B cell (primary cell): ENCODE results near the gene LMX1B. TPM values are rescaled to one million over a fixed set of nuclear protein-coding genes. Genes with fewer than 3 reads are reported as not detected.

ENCODE experiments used
- ATAC-seq: fragments of 200-7000 bp; cut with Tn5 transposase; one replicate; pipeline ENCODE4 v1.10.0; 2021; ENCODE audit warnings: low read depth, mild to moderate bottlenecking, moderate number of reproducible peaks, moderate library complexity
- CTCF ChIA-PET: fragments of 350-600 bp; sonication (Branson Sonifier 250); formaldehyde crosslinking; loops from one replicate; lab custom pipeline; 2021; ENCODE audit warnings: antibody characterized with exemption, inconsistent platforms; lab: Charles Lee
- POLR2A ChIA-PET: fragments of 350-600 bp; sonication (Branson Sonifier 250); formaldehyde crosslinking; loops from one replicate; lab custom pipeline; 2021; ENCODE audit warnings: antibody characterized with exemption; lab: Charles Lee
- DNase-seq: peaks from one replicate; pipeline ENCODE4 v3.0.0; 2013
- H2AFZ ChIP-seq: 2 replicates; pipeline ENCODE4 v1.6.1; 2012; ENCODE audit warnings: mild to moderate bottlenecking, low read depth, low read length; ENCODE audit not compliant: insufficient read depth, poor library complexity, severe bottlenecking
- H3K27ac ChIP-seq, 2 donors: 1 replicate in 1 of 2; 2 replicates in 1 of 2; pipeline ENCODE4 v1.5.1; 2012 to 2013; ENCODE audit warnings: low read length in 2 of 2, mild to moderate bottlenecking in 2 of 2, moderate library complexity in 1 of 2
- H3K27me3 ChIP-seq, 4 experiments: fragments of 200-600 bp in 1 of 4; sonication (generic) in 1 of 4; replicated peaks in 1 of 4; 1 replicate in 2 of 4; 2 replicates in 2 of 4; pipeline versions ENCODE4 v1.6.1 to v1.7.0; 2013 to 2016; ENCODE audit warnings: low read length in 3 of 4, mild to moderate bottlenecking in 2 of 4, mixed read lengths in 1 of 4, moderate library complexity in 1 of 4; ENCODE audit not compliant: insufficient read depth in 4 of 4, control insufficient read depth in 3 of 4; ENCODE audit errors: control extremely low read depth in 1 of 4
- H3K36me3 ChIP-seq, 2 experiments: replicated peaks in 1 of 2; 1 replicate in 1 of 2; 2 replicates in 1 of 2; pipeline versions ENCODE4 v1.6.1 to v1.7.1; 2013; ENCODE audit warnings: low read length in 1 of 2; ENCODE audit not compliant: insufficient read depth in 2 of 2, control insufficient read depth in 1 of 2; ENCODE audit errors: control extremely low read depth in 1 of 2, extremely low read depth in 1 of 2
- H3K4me1 ChIP-seq, 2 donors: fragments of 200-600 bp in 1 of 2; sonication (generic) in 1 of 2; 1 replicate in 1 of 2; 2 replicates in 1 of 2; pipeline versions ENCODE4 v1.5.1 to v1.6.1; 2013 to 2017; ENCODE audit warnings: low read length in 2 of 2; ENCODE audit not compliant: control insufficient read depth in 2 of 2, insufficient read depth in 2 of 2
- H3K4me2 ChIP-seq: replicated peaks from 2 replicates; pipeline ENCODE3; 2012; ENCODE audit warnings: mild to moderate bottlenecking, low read depth, low read length; ENCODE audit not compliant: poor library complexity, severe bottlenecking
- H3K4me3 ChIP-seq, 5 experiments: fragments of 200-600 bp in 1 of 5; sonication (generic) in 1 of 5; 1 replicate in 3 of 5; 2 replicates in 2 of 5; pipeline versions ENCODE4 v1.5.1 to v1.7.0; 2011 to 2016; ENCODE audit warnings: low read length in 4 of 5, mild to moderate bottlenecking in 4 of 5, low read depth in 2 of 5, control low read depth in 1 of 5, moderate library complexity in 1 of 5; ENCODE audit not compliant: insufficient read depth in 1 of 5; ENCODE audit errors: control extremely low read depth in 1 of 5, extremely low read depth in 1 of 5
- H3K79me2 ChIP-seq: fragments of 200-600 bp; sonication (generic); one replicate; pipeline ENCODE4 v1.6.0; 2016; ENCODE audit warnings: low read length; ENCODE audit not compliant: control insufficient read depth, insufficient read depth
- H3K9ac ChIP-seq: fragments of 200-600 bp; sonication (generic); 2 replicates; pipeline ENCODE4 v1.6.1; 2017; ENCODE audit warnings: mild to moderate bottlenecking, low read length, moderate library complexity
- H3K9me3 ChIP-seq, 3 donors: one replicate each; pipeline versions ENCODE4 v1.6.1 to v1.7.1; 2013; ENCODE audit warnings: low read length in 2 of 3; ENCODE audit not compliant: control insufficient read depth in 2 of 3, insufficient read depth in 1 of 3; ENCODE audit errors: control extremely low read depth in 1 of 3
- H4K20me1 ChIP-seq: 2 replicates; pipeline ENCODE4 v1.6.0; 2012; ENCODE audit warnings: mild to moderate bottlenecking, low read length; ENCODE audit not compliant: insufficient read depth, control insufficient read depth, poor library complexity, severe bottlenecking
- H3K27ac Mint-ChIP-seq: one replicate; pipeline ENCODE4 v1.8.0; 2021; ENCODE audit warnings: mixed read lengths
- H3K27me3 Mint-ChIP-seq: one replicate; pipeline ENCODE4 v1.8.0; 2021; ENCODE audit warnings: mixed read lengths
- H3K4me1 Mint-ChIP-seq: one replicate; pipeline ENCODE4 v1.8.0; 2021; ENCODE audit warnings: mixed read lengths
- H3K4me3 Mint-ChIP-seq: one replicate; pipeline ENCODE4 v1.8.0; 2021; ENCODE audit warnings: mixed read lengths
- H3K9me3 Mint-ChIP-seq: one replicate; pipeline ENCODE4 v1.8.0; 2022; ENCODE audit warnings: mixed read lengths; ENCODE audit not compliant: insufficient read depth
- CTCF ChIP-seq: fragments of 200-600 bp; IDR thresholded peaks from one replicate; pipeline ENCODE4 v1.8.0; 2022; ENCODE audit warnings: antibody characterized with exemption, mild to moderate bottlenecking
- EZH2 ChIP-seq: IDR thresholded peaks from 2 replicates; pipeline ENCODE4 v1.6.1; 2012; ENCODE audit warnings: borderline replicate concordance, low read depth, mild to moderate bottlenecking, moderate library complexity, low read length; ENCODE audit not compliant: insufficient read depth, poor library complexity, severe bottlenecking
- WGBS: methylation state at CpG from one replicate; pipeline ENCODE4 v1.1.5; 2013; ENCODE audit warnings: missing lambda C conversion rate; ENCODE audit not compliant: insufficient coverage; 5-methylcytosine and 5-hydroxymethylcytosine counted together
- intact Hi-C: fragments of 100-400 bp; cut with micrococcal nuclease; formaldehyde crosslinking; loops from one replicate; pipeline ENCODE4 v1.10.0; 2022
- polyA plus RNA-seq: library from polyadenylated mRNA; depleted of rRNA; stranded (reverse); fragments of >200 nt; gene quantifications from 2 replicates; pipeline ENCODE4 v1.2.3, GENCODE V29; 2012
- total RNA-seq, 2 donors: library from RNA; stranded (reverse); fragments of 120-200 nt in 1 of 2; gene quantifications; 1 replicate in 1 of 2; 2 replicates in 1 of 2; pipeline versions ENCODE4 v1.2.3 to v1.2.4, GENCODE V29; 2013 to 2022

Gene LMX1B
- total and polyA plus RNA-seq, 2 donors (not counting 1 experiment from before 2014, with no cell fraction given) = not detected

GRCh38 chr9:126684345-126684744 lies 70.6 kb downstream of the LMX1B start:
- no peaks in the 10 kb centered on the region for H3K36me3 ChIP-seq
- peaks cover 0 to 81% (median 18%) of the 10 kb centered on the region in 4 experiments for H3K27me3 ChIP-seq
- peaks cover 4% of the 10 kb centered on the region for H3K4me1 Mint-ChIP-seq

GRCh38 chr9:126684965-126685465 lies 71.3 kb downstream of the LMX1B start:
- H3K79me2 ChIP-seq = no peaks in the 10 kb centered on the region
- TF ChIP-seq CTCF = no peak
- no peak for TF ChIP-seq EZH2
- H3K27me3 ChIP-seq = peaks cover 0 to 81% (median 20%) of the 10 kb centered on the region in 4 experiments
- intact Hi-C loops = no loop called here
- H3K36me3 ChIP-seq = no peaks in the 10 kb centered on the region
- Mint-ChIP-seq H3K4me1 (peaks cover 4% of the 10 kb centered on the region), H3K27ac (no peak overlapping the region), H3K27me3 (peaks cover 62% of the 10 kb centered on the region), H3K9me3 (no peaks in the 10 kb centered on the region), H3K4me3 (no peak overlapping the region)
- no peak overlapping the region for H3K27ac ChIP-seq
- CTCF ChIA-PET = no interaction called here
- DNase-seq = no peak
- WGBS = 79% methylated on average over 5 of the region's 5 CpGs
- POLR2A ChIA-PET = no interaction called here
- H2AFZ ChIP-seq = no peak overlapping the region
- no peak overlapping the region for H3K4me3 ChIP-seq
- H3K4me2 ChIP-seq = no peak overlapping the region
- no peaks in the 10 kb centered on the region for H4K20me1 ChIP-seq
- H3K4me1 ChIP-seq = peaks cover 4 to 9% of the 10 kb centered on the region in 2 donors
- no peak overlapping the region for H3K9ac ChIP-seq
- H3K9me3 ChIP-seq = no peaks in the 10 kb centered on the region
- no peak for ATAC-seq

More at GRCh38 chr9:126684345-126684744, 70.6 kb downstream of the LMX1B start:
- no peak overlapping the region for H3K27ac Mint-ChIP-seq
- no peak for ATAC-seq
- H3K9me3 ChIP-seq = no peaks in the 10 kb centered on the region
- H3K4me3 Mint-ChIP-seq = no peak overlapping the region
- TF ChIP-seq EZH2 (no peak), CTCF (no peak)
- peaks cover 4 to 9% of the 10 kb centered on the region in 2 donors for H3K4me1 ChIP-seq
- CTCF ChIA-PET = interaction anchor here (0.8 kb wide), 1 partner anchor 22 kb away, joined by 3 read pairs; no protein-coding TSS in a partner anchor
- DNase-seq = no peak
- H4K20me1 ChIP-seq = no peaks in the 10 kb centered on the region
- no peak overlapping the region for H3K4me3 ChIP-seq
- no peak overlapping the region for H3K9ac ChIP-seq
- H3K4me2 ChIP-seq = no peak overlapping the region
- no peak overlapping the region for H2AFZ ChIP-seq
- POLR2A ChIA-PET = no interaction called here
- 32% methylated on average over 2 of the region's 3 CpGs for WGBS
- intact Hi-C loops = no loop called here
- peaks cover 62% of the 10 kb centered on the region for H3K27me3 Mint-ChIP-seq
- H3K79me2 ChIP-seq = no peaks in the 10 kb centered on the region
- no peaks in the 10 kb centered on the region for H3K9me3 Mint-ChIP-seq
- no peak overlapping the region for H3K27ac ChIP-seq
